Measurements from ENCODE around the gene ALKBH3. TPM values are rescaled to one million over a fixed set of nuclear protein-coding genes. Genes with fewer than 3 reads are reported as not detected.

The ALKBH3 gene
- total RNA-seq, 3 donors from 2014 or later (not counting 1 experiment from before 2014, with no cell fraction given) = 24.3 to 30.8 (median 29.6) TPM

GRCh38 chr11:43947003-43947500 is 66.4 kb downstream of the ALKBH3 start:
- Histone ChIP-seq H3K27me3 (ENCODE audit: control insufficient read depth, insufficient read depth, low read length) (peaks cover 21% of the 10 kb centered on the region), H3K4me3 (ENCODE audit: low read length) (no peak overlapping the region), H3K36me3 (ENCODE audit: control insufficient read depth, insufficient read depth, low read length) (no peaks in the 10 kb centered on the region), H3K27ac (ENCODE audit: low read length) (no peak overlapping the region), H3K9me3 (ENCODE audit: control insufficient read depth, insufficient read depth, low read length) (no peaks in the 10 kb centered on the region), H3K4me1 (ENCODE audit: control insufficient read depth, insufficient read depth, low read length) (peaks cover 24% of the 10 kb centered on the region)
- WGBS (ENCODE audit: insufficient coverage) = 55% methylated on average over 9 of the region's 9 CpGs
- TF ChIP-seq CTCF (IDR thresholded peaks at IDR 0.05) = no peak
- Mint-ChIP-seq H3K36me3 (no peaks in the 10 kb centered on the region), H3K4me3 (no peak overlapping the region), H3K27ac (no peak overlapping the region), H3K4me1 (peaks cover 14 to 21% of the 10 kb centered on the region in 2 donors), H3K9me3 (no peaks in the 10 kb centered on the region), H3K27me3 (ENCODE audit: low read depth in 2 of 2) (peaks cover 40 to 54% of the 10 kb centered on the region in 2 donors)
- ATAC-seq (no peak), DNase-seq (no peak)
- intact Hi-C loops (cut with micrococcal nuclease) = no loop called here

GRCh38 chr11:43947815-43948214 is 67.2 kb downstream of the ALKBH3 start:
- no peaks in the 10 kb centered on the region for H3K36me3 ChIP-seq (ENCODE audit: control insufficient read depth, insufficient read depth, low read length)
- Mint-ChIP-seq H3K4me1 (peaks cover 14 to 19% of the 10 kb centered on the region in 2 donors), H3K27ac (no peak overlapping the region), H3K9me3 (no peaks in the 10 kb centered on the region), H3K4me3 (no peak overlapping the region), H3K27me3 (ENCODE audit: low read depth in 2 of 2) (peaks cover 40 to 61% of the 10 kb centered on the region in 2 donors), H3K36me3 (no peaks in the 10 kb centered on the region)
- no peaks in the 10 kb centered on the region for H3K9me3 ChIP-seq (ENCODE audit: control insufficient read depth, insufficient read depth, low read length)
- H3K27me3 ChIP-seq (ENCODE audit: control insufficient read depth, insufficient read depth, low read length) = peaks cover 21% of the 10 kb centered on the region
- no peak overlapping the region for H3K27ac ChIP-seq (ENCODE audit: low read length)
- no peak for DNase-seq
- no peak for TF ChIP-seq CTCF (IDR thresholded peaks at IDR 0.05)
- ATAC-seq = no peak
- peaks cover 22% of the 10 kb centered on the region for H3K4me1 ChIP-seq (ENCODE audit: control insufficient read depth, insufficient read depth, low read length)
- intact Hi-C loops (cut with micrococcal nuclease) = no loop called here
- no peak overlapping the region for H3K4me3 ChIP-seq (ENCODE audit: low read length)
- 77% methylated on average over 1 of the region's 1 CpG for WGBS (ENCODE audit: insufficient coverage)

- no peaks in the 10 kb centered on the region for H3K9me3 Mint-ChIP-seq
- no peak overlapping the region for H3K4me3 ChIP-seq (ENCODE audit: low read length)
- H3K4me1 ChIP-seq (ENCODE audit: control insufficient read depth, insufficient read depth, low read length) = peaks cover 16% of the 10 kb centered on the region
- peaks cover 36 to 58% of the 10 kb centered on the region in 2 donors for H3K27me3 Mint-ChIP-seq (ENCODE audit: low read depth in 2 of 2)
- intact Hi-C loops (cut with micrococcal nuclease) = no loop called here
- H3K27ac Mint-ChIP-seq = no peak overlapping the region
- no peak overlapping the region for H3K4me3 Mint-ChIP-seq
- H3K27ac ChIP-seq (ENCODE audit: low read length) = no peak overlapping the region
- ATAC-seq = no peak
- H3K9me3 ChIP-seq (ENCODE audit: control insufficient read depth, insufficient read depth, low read length) = no peaks in the 10 kb centered on the region
- DNase-seq = no peak
- peaks cover 18% of the 10 kb centered on the region for H3K27me3 ChIP-seq (ENCODE audit: control insufficient read depth, insufficient read depth, low read length)
- H3K4me1 Mint-ChIP-seq = peaks cover 10 to 13% of the 10 kb centered on the region in 2 donors
- WGBS (ENCODE audit: insufficient coverage) = 94% methylated on average over 2 of the region's 2 CpGs
- H3K36me3 Mint-ChIP-seq = no peaks in the 10 kb centered on the region
- H3K36me3 ChIP-seq (ENCODE audit: control insufficient read depth, insufficient read depth, low read length) = no peaks in the 10 kb centered on the region
- no peak for TF ChIP-seq CTCF (IDR thresholded peaks at IDR 0.05)
These were observed 68.0 kb downstream of the ALKBH3 start for GRCh38 chr11:43948341-43949225.
